IPS DF 19.7 (cell line): Measurements from ENCODE around the gene MAGEC2.
A peak's percentile ranks its signal among the peaks of the same experiment; 100 is the strongest.

Experiments
- DNase-seq: peaks from one replicate; pipeline ENCODE4 v3.0.0-alpha.2; 2013; ENCODE audit warnings: low read depth, low spot score

The MAGEC2 gene

DNA sequence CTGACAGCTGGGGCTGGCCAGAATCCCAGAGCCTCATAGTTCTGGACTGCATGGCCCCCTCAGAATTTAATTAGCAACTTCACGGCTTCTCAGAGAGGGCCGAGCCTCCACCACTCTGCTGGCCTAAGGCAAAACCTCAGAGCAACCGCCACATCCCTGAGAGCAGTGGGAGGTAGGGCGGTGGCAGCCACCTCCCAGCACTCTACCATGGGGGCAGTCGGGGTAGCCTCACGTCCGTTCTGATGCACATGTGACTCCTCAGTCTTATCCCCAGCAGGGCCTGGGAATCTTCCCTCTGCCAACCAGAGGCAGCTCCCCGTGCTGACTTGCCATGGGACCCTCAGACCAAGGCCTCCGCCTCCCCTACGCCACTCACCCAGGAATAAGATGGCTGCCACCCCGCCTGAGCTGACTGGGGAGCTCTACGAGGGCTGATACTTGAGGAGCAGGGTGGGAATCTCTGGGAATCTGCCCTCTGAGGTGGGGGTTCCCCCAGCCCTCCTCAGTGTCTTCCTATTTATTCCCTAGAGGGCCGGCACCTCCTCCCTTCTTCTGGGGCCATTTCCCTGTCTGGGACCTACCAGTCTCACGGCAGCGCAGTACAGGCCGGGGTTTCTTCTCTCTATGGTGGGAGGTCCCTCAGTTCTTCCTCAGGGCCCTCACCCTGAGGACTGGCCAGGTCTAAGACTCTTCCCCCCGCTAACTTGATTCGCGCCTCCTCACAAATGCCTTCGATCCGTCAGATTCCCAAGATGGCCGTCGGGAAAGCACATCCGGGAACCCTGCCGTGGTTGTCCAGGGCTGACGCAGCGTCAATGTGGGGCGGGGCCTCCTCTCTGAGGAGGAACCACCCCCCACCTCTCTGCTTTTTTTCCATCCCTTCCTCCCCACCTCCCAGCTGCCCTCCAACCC lies at the start of gene MAGEC2:
Gene MAGEC2, minus strand, starts transcription at position 769 of the 912 bp plus-strand sequence. CDS start 1,303 bp downstream, outside the sequence.
- DNase-seq = no peak

- DNase-seq = no peak
These were observed 46.6 kb upstream of the MAGEC2 start for GRCh38 chrX:142251680-142252079.

- no peak for DNase-seq
These were observed 46.1 kb upstream of the MAGEC2 start for GRCh38 chrX:142251202-142251601.

GRCh38 chrX:142250502-142250901 lies 45.4 kb upstream of the MAGEC2 start:
- no peak for DNase-seq

DNA sequence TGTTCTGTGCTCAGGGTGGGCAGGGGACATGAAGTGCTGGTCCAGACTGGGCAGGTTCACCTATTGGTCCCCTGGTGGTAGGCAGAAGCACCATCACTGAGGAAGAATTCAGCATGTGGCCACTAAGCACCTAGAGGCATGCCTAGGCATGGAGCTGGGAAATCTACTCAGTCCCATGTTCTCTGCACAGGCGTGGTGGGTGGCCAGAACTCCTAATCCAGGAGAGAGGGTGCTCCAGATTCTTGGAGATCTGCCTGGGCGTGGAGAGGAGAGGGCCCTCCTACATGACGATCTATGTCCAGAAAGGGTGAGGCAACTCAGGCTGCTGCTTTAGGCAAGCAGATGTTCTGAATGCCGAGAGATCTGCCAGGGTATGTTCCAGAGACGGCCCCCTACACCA lies 44.6 kb upstream of the MAGEC2 start:
- no peak for DNase-seq

GRCh38 chrX:142244568-142244967 lies 39.5 kb upstream of the MAGEC2 start:
- DNase-seq = no peak

- DNase-seq = no peak
These were observed 33.4 kb upstream of the MAGEC2 start for GRCh38 chrX:142238536-142238935.

DNA sequence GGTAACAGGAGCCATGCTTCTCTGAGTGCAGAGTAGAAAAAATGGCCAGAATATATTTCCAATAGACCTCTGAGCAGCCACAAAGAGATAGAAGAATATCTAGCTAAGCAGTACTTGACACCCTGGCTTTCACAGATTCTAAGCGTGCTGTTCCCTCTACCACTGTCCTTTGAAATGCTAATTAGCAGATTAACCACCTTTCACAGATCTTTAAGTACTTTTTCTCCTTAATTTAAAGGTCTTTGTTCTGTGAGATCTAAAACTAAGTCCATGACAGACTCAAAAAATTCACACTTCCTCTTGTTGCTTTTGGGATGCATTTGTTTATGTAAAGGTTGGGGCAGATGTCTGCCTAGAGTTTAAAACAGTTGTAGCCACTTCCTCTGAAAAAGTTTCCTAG lies 28.3 kb upstream of the MAGEC2 start:
- peak; percentile 60 for DNase-seq

DNA sequence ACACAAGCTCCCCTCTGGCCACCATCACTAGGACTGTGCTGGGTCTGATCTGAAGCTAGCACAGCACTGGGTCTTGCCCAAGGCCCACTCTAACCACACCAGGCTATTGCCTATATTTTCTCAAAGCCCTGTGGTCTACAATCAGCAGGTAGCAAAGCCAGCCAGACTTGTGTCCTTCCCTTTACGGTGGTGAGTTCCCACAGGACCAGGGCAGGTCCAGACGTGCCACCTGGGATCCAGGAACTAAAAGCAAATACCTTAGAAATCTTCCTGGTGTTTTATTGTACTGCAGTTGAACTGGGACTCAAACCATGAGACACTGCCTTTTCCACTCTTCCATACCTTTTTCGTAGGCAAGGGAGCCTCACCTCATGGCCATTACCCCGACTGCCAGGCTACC lies 9.0 kb upstream of the MAGEC2 start:
- DNase-seq = no peak

- no peak for DNase-seq
These were observed 4.0 kb downstream of the MAGEC2 start for GRCh38 chrX:142201113-142201512.

DNA sequence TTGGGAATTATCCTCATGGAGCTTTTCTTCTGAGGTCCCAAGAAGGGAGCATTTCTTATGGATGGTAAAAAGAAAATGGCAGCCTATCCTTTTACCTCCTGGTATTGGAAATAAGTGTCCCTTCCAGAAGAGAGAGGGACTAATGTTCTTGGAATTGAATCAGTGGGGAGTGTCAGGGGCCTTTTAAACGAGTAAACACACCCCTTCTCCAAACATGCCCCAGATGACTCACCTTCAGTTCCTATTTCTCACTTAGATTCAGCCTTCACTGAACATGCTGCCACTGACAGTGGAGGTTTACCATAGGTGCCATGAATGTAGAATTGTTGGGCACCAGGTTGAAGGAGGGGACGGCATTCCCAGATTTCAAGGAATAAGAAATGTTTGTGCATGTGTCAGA lies 19.0 kb downstream of the MAGEC2 start:
- DNase-seq = no peak

DNA sequence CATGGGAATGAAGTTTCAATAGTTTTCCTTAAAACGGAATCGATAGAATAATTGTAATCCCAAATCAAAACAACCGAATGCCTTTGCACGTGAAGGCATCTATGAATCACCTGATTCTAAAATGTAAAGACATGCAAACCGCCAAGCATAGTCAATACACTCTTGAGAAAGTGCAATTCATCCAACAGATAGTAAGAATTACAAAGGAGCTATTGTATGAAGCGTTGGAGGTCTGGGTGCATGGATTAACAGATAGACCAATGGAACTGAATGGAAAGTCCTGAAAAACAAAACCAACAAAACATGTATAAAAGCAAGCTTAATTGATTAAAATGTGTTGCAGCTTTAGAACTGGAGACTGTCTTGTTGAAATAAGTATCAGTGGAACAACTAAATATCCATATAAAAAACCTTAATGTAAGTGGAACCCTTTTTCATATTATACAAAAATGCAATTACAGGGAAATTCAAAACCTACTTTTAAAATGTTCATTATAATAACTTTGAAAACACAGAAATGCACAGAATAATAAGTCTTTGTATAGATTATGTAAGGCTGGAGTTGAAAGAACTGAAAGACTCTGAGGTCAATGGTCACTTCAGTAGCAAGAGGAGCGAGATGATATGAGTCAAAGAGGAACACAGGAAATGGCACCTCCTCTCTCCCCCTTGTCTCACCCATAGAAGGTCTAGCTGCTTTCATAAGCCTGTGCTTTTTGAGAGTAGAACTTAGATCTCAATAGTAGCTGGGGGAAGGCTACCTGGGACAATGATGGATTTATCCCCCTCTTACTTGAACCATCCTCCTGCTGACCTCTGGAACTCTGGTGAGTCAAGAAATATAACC lies 20.1 kb downstream of the MAGEC2 start:
- no peak for DNase-seq

- peak; percentile 28 for DNase-seq
These were observed 48.5 kb downstream of the MAGEC2 start for GRCh38 chrX:142156567-142156966.
